NCI-H345 (cell line): Measurements from ENCODE around the gene SWSAP1.

Experiments used
- DNase-seq: peaks from one replicate; lab custom pipeline; 2025; lab: John Stamatoyannopoulos, UW

SWSAP1 gene

GRCh38 chr19:11408591-11408990 lies 34.1 kb downstream of the SWSAP1 start:
- no peak for DNase-seq

- DNase-seq = no peak
Measured at GRCh38 chr19:11410682-11411081, 36.2 kb downstream of the SWSAP1 start.

- no peak for DNase-seq
Measured at GRCh38 chr19:11414544-11414943, 40.1 kb downstream of the SWSAP1 start.

- no peak for DNase-seq
Measured at GRCh38 chr19:11416346-11417052, 42.0 kb downstream of the SWSAP1 start.

GRCh38 chr19:11418094-11418548 lies 43.7 kb downstream of the SWSAP1 start:
- no peak for DNase-seq

- DNase-seq = peak; percentile 41
Measured at GRCh38 chr19:11418549-11419506, 44.4 kb downstream of the SWSAP1 start, which contains the start of gene RGL3. RGL3 (minus strand) TSS chr19:11419314; CDS start chr19:11419278, 36 bp downstream.

GRCh38 chr19:11420429-11421370 lies 46.2 kb downstream of the SWSAP1 start:
- DNase-seq = peak; percentile 21

GRCh38 chr19:11421371-11422098 lies 47.1 kb downstream of the SWSAP1 start:
- peak; percentile 13 for DNase-seq

- DNase-seq = no peak
Measured at GRCh38 chr19:11422163-11423065, 47.9 kb downstream of the SWSAP1 start.

GRCh38 chr19:11423164-11423790 lies 48.8 kb downstream of the SWSAP1 start:
- DNase-seq = no peak

GRCh38 chr19:11423791-11424181 lies 49.3 kb downstream of the SWSAP1 start:
- DNase-seq = no peak
